Measurements from ENCODE around the gene POLR1G. TPM values are rescaled to one million over a fixed set of nuclear protein-coding genes. Genes with fewer than 3 reads are reported as not detected.

The POLR1G gene
- total and polyA plus RNA-seq, 9 of the 15 experiments (the other 6 are each of a cell fraction or from before 2014, with no cell fraction given) = 3.0 to 50.1 (median 27.4) TPM

GRCh38 chr19:45442778-45443461, 36.5 kb downstream of the POLR1G start (continued):
- TF ChIP-seq RAD51 (IDR thresholded peaks at IDR 0.05; ENCODE audit: borderline replicate concordance, low read depth) (no peak), CCAR2 (IDR thresholded peaks at IDR 0.05; ENCODE audit: low read depth, low read length) (no peak), IFI16 (CRISPR knock-in tag; IDR thresholded peaks at IDR 0.05) (no peak), NFE2L1 (tag; IDR thresholded peaks at IDR 0.05; ENCODE audit: borderline replicate concordance, low read depth) (no peak), L3MBTL2 (IDR thresholded peaks at IDR 0.05) (no peak; the same call in 1 of the 2 replicates), MED1 (CRISPR knock-in tag; IDR thresholded peaks at IDR 0.05; ENCODE audit: borderline replicate concordance) (no peak), KDM1A (IDR thresholded peaks at IDR 0.05) (peak; percentile 75 to 81; a peak in 3 of 4 replicates), PREB (CRISPR knock-in tag; IDR thresholded peaks at IDR 0.05) (no peak), FOXO4 (CRISPR knock-in tag; IDR thresholded peaks at IDR 0.05) (no peak), CBFA2T2 (conservative IDR thresholded peaks at IDR 0.05) (peak; percentile 52), PTRF (tag; IDR thresholded peaks at IDR 0.05) (no peak), TEAD4 (IDR thresholded peaks at IDR 0.05; ENCODE audit: low read length) (peak; percentile 64; the same call in 1 of the 2 replicates), TEAD4 (CRISPR knock-in tag; IDR thresholded peaks at IDR 0.05; ENCODE audit: borderline replicate concordance) (no peak), ZNF395 (CRISPR knock-in tag; IDR thresholded peaks at IDR 0.05) (peak; percentile 54; the same call in 1 of the 2 replicates), HDAC8 (tag; IDR thresholded peaks at IDR 0.05) (no peak), ZNF384 (IDR thresholded peaks at IDR 0.05; ENCODE audit: low read depth, low read length) (no peak), SNAPC5 (CRISPR knock-in tag; IDR thresholded peaks at IDR 0.05) (no peak), ZNF184 (CRISPR knock-in tag; IDR thresholded peaks at IDR 0.05) (no peak), CTBP1 (IDR thresholded peaks at IDR 0.05; ENCODE audit: borderline replicate concordance) (peak; percentile 100), E2F5 (CRISPR knock-in tag; IDR thresholded peaks at IDR 0.05) (no peak; the same call in 1 of the 2 replicates), NKRF (IDR thresholded peaks at IDR 0.05; ENCODE audit: borderline replicate concordance) (peak; percentile 19; the same call in 1 of the 2 replicates), PTBP1 (IDR thresholded peaks at IDR 0.05; ENCODE audit: low read depth, low read length) (no peak)

All from K562 (cell line).